HK-2 (cell line): Measurements from ENCODE around the gene TDRKH.

Source experiments
- DNase-seq: peaks from one replicate; pipeline ENCODE4 v3.0.0-alpha.2; 2018; ENCODE audit not compliant: unreplicated experiment

TDRKH gene, protein sequence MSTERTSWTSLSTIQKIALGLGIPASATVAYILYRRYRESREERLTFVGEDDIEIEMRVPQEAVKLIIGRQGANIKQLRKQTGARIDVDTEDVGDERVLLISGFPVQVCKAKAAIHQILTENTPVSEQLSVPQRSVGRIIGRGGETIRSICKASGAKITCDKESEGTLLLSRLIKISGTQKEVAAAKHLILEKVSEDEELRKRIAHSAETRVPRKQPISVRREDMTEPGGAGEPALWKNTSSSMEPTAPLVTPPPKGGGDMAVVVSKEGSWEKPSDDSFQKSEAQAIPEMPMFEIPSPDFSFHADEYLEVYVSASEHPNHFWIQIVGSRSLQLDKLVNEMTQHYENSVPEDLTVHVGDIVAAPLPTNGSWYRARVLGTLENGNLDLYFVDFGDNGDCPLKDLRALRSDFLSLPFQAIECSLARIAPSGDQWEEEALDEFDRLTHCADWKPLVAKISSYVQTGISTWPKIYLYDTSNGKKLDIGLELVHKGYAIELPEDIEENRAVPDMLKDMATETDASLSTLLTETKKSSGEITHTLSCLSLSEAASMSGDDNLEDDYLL

DNA sequence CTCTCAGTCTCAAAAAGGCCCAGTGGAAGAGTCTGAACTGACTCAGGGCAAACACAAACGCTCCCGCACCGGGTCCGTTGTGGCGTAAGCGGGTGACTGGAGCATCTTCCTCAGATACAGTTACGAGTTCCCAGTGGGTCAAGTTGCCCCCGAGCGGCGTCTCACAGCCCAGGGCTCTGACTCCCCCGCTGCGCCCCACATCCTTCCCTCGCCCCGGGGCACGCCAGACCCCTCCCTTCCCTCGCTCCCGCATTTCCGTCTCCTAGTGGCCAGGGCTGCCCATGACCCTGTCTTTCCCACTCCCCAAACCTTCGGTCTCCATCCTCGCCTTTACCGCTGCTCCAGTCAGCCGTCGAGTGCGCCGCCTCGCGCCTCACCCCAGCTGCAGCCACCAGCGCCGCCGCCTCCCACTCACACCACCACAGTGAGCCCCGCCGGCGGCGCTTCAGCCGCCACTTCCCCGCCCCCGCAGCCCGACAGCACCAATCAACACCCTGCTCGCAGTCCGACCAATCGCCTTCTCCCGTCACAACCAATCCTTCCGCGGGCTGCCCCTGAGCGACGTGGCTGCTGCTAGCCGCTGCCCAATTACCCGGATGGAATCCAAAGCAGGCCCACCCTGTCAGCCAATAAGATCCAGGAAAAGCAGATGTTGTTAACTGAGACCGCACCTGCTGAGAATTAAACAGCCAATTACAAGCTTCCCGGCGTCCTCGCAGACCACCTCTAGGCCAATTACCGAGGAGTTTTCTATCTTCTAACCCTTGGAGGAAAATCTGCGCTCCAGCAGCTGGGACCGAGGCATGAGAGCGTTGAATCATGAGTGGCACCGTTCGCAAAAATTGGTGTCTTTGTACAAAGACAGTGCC lies at the start of gene TDRKH:
Gene TDRKH, minus strand, starts transcription at position 430 of the 869 bp plus-strand sequence. CDS start 7,478 bp downstream, outside the sequence.
- peak; percentile 99 for DNase-seq

DNA sequence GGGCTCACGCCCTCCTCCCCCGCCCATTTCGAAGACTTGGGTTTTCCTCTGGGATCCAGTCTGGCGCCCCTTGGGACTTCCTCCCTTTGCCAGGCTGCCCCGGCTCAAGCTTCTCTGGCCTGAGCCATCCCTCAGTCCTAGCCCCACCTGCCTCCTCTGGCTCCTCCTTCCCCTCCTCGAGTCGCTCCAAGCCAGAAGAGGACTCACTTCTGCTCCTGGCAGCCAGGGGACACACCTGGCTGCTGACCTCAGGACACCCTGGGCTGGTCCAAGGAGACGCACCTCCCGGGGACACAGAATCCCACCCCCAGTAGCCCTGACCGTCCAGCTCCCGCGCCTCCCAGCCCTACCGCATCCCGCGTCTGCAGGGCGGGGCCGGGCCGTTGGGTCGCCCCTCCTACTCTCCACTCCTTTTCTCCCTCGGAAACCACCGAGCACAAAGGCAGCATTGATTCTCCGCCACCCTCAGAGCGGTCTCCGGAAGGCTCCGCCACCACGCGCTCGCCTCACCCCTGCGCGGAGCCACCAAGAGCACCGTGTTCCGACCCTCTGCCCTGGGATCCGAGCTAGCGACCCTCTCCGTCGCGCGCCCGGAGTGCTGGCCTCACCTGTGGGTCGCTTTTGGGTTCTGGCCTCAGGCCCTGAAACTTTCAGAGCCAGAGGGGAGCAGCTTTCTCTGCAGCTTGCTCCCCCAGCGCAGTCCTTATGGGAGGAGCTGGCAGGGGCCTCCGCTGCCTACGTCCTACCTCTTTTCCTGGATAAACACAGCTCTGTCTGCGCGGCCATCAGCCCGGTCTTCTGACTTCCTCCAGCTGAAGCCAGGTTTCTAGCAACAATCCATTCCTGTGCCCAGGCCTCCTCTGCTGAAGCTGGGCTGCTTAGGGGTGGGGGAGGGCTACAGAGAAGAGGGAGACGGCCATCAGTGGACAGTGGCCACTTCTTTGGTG lies 49.4 kb upstream of the TDRKH start, which contains the start of gene C2CD4D:
Gene C2CD4D, minus strand, starts transcription at position 364 of the 947 bp plus-strand sequence. CDS start 831 bp downstream, outside the sequence.
- no peak for DNase-seq

DNA sequence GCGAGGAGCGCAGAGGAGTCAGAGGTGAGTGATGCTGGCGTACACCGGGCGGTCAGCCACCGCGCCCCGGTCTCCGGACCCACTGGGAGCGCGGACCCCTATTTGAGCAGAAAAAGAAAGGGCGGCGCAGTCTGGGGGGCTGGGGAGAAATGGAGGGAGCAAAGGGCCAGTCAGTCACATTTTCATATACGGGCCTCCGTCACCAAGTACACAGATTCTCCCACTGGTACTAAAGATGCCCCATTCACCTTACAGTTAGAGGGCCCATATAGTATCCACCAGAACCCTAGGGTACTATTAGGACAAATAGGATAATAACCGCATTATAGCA lies 48.7 kb upstream of the TDRKH start:
- no peak for DNase-seq

DNA sequence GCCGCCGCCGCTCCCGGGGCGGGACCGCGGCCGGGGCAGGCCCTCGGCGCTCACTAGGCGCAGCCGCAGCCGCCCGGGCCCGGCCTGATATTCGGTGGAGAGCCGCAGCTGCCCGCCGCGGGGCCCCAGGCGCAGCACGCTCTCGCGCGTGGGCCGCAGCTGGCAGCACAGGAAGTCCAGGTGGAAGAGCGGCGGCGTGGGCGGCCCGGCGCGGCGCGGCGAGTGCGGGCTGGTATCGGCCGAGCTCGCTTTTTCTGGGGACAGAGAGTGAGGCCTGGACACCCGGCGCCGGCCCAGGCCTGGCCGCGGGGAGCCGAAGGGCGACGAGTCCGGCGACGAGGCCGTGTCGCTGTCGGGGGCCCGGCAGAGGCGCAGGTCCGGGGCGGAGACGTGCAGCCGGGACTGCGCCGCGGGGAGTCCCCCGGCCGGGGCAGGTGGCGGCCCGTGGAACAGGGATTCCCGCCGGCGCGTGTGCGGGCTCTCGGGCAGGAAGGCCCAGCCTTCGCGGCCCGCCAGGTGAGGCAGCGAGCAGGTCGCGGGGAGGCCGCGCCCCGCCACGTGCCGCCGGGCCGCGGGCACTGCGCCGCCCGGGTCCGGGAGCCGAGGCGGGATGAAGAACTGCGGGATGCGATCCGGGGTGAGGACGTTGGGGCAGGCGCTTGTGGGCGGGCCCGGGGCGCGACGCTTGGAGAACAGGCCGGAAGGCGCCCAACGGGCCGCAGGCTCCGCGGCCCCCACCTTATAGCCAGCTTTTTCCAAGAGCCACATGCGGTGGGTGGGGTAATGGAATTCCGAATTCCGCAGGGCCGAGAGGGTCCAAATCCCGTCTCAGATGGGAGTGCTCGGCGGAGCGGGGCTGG lies 48.2 kb upstream of the TDRKH start:
- peak; percentile 38 for DNase-seq

DNA sequence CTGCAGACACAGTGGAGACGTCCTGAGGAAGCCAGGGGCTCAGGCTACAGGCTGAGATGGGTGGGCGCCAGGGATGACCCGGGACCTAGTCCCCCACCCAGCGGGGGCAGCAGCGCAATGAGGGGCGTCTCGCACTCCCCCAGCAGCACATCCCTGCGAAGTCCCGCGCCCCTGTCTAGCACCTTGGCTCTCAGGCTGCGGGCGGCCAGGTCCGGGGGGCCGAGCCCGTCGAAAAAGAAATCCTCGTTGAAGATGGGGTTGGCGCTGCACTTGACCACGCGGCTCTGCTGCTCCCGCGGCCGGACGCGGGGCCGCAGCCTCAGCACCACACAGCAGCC lies 47.6 kb upstream of the TDRKH start:
- no peak for DNase-seq

DNA sequence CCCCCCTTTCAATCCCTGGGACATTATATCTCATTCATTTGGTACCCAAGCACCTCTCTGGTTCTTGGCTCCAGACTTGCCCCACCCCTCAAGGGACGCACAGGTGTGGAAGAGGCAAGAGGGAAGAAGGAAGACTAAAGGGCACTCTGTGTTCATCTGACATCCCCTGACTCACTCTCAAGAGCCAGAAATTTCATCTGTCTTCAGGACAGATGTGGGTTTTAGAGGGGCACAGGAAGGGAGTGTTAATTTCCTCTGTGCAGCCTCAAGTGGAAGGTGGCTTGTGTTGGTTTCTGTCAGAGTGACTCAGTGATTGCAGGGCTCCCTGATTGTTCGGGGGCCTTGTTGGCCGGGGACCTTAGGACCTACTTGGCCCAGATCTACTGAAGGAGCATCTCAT lies 46.9 kb upstream of the TDRKH start:
- DNase-seq, result no peak

DNA sequence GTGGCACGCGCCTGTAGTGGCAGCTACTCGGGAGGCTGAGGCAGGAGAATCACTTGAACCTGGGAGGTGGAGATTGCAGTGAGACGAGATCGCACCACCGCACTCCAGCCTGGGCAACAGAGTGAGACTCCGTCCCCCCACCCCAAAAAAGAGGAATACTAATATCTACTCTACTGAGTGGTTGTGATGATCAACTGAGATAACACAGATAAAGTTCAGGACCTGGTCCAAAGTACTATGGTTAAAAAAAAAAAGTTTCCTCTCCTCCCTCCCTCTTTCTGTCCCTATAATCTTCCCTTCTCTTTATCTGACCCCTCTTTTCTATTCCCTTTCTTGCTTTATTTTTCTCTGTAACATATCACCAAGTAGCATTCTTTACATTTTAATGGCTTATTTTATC lies 45.3 kb upstream of the TDRKH start:
- no peak for DNase-seq

DNA sequence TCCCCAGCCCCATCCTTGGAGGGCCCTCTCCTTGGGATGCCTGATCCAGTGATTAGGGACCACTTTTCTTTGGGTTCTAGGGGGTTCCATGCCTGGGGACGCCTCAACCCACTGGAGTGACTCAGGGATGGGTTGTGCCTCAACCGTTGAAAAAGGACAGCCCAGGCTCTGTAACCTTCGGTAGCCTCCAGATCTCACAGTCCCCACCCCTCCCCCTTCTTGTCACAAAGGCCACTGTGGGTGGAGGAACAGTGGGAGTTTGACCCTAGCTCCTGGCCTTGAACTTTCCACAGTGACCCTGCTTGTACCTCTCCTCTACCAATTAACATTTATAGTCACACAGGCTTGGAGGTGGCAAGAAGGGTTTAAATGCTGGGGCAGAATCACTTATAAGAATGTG lies 43.9 kb upstream of the TDRKH start:
- no peak for DNase-seq

DNA sequence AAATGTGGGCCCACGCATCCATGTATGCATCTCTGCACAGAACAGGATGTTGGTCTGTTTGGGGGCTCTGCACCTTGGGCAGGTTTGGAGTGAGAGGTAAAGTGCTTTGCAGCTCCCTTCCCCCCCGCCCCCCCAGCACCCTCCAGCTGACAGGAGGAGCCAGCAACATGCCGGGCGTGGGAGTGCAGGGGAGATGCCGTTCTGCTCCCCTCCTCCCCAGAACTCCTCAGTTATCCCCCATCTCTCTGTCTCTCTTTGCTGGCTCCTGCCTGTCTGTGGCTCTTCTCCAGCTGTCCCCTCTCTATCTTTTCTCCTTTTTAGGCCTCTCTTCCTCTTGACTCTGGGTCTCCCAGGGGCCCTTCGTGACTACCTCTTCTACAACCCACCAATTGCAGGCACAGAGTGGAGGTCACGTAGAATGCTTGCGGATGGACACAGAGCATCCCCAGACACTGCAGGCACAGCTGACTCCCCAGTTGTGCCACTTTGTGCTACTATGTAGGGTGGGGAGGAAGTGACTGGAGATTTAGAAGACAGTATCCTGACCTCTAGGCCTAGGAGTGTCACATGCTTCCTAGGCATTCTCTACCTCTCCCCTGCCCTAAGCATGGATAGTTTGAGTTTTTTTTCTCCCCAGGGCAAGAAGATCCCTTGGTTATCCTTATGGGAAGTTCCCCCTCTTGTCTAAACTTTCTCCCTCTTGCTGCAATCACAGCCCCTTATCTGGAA lies 43.0 kb upstream of the TDRKH start:
- DNase-seq, result no peak

DNA sequence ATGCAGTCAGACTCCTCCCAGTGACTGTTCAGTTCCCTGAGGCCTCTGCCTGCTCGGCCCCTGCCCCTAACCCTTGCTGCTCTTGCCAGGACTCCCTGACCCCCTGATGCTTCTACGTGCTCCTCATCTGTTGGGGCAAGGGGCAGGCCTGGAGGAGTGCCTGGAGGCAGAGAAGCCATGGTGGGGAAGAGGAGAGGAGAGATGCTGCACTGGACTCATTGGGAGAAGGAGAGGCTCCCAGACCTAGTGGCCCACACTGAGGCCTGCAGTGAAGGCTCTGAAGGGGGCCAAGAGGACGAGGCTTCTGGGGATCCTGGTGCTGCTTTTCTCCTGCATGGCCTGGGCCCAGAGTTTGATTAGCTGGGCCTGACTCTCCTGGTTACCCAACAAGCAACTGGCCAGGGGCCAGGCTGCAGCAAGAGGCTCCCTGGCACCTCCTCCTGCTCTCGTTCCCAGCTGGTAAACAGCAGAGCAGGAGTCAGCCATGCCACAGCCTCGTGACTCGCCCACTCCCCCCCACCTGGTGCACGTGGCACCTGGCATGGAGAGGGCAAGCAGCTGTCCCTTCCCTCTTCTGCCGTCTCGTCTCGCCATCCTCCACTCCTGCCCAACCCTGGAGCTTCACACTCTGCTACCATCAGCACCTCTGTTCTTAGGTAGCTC lies 42.1 kb upstream of the TDRKH start:
- DNase-seq, result peak; percentile 39

DNA sequence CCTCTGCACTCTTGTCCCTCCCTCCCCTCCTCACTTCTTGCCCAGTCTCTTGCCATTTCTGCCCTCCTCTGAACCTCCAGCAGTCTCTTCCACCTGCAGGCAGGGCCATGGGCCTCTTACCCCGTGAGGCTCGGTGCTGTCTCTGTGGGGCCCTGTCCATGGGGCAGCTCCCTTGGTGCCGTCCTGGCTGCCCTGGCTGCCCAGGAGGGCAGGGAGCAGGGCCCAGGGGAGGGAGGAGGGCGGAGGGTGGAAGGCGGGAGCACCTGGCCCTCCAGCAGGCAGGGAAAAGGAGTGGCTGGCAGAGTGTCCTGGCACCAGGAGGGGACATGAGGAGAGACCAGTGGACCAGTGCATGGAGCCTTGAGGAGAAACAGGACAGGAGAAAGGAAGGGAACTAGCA lies 41.3 kb upstream of the TDRKH start, which contains the start of gene RORC:
Gene RORC, minus strand, starts transcription at position 198 of the 400 bp plus-strand sequence. Its CDS starts 38 bp downstream, at position 160.
- DNase-seq, result no peak

DNA sequence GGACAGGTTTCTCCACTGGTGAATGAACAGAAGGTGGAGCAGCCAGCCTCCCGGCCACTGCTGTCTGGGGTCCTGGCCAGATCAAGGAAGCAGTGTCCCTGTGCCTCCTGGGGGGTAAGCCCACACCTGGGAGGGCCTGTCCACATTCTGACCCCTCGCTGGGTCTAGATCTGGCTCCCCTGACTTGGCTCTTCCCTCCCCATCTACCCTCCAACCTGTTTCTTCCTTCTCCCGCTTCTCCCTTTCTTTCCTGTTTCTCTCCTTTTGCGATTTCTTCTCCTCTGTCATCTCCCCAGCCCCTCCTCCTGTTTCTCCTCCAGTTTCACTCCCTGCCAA lies 40.9 kb upstream of the TDRKH start:
- DNase-seq, result no peak

DNA sequence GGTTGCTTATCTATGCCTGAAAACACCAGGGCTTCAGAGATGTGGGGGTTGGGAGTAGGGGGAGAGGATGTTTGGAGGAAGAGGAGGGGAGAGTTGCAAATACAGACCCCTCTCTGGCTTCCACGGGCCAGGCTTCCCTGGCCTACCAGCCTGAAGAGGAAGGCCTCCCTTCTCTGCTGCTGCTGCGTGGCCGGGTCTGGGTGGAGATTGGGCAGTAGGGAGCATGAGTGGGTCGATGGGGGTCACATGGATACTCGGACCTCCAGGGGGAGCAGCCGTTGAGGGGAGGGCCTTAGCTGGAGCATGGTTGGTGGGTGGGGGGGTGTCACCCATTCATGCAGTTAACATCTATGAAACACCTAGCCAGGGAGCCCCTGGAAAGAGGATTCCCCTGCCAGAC lies 39.8 kb upstream of the TDRKH start:
- no peak for DNase-seq

DNA sequence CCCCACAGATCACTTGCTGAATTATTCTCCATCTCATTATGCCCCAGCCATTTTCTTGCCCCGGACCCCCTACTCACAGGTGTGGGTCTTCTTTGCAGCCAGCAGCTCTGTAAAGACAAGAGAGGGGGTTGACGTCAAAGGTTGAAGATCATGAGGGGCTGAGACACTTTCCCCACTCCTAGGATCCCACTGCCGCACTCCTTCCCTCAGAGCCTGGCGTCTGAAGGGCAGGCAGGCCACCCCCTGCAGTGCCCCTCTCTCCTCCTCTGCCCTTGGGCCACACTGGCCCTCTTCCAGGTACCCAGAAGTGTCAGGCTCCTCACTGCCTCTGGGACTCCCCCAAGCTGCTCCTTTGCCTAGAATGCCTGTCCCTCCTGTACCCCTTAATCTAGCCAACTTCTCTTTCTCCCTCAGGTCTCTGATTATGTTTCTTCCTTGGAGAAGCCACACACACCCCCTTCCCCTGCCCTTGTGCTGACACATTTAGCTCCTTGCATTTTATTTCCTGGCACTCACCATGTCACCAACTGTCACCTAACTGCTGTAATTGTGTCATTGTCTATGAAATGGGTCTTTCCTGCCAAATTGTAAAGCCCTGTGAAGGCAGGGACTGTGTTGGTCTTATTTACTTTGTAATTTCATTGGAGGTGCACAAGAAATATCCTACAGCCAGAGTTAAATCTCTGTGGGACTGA lies 39.2 kb upstream of the TDRKH start:
- DNase-seq, result no peak

DNA sequence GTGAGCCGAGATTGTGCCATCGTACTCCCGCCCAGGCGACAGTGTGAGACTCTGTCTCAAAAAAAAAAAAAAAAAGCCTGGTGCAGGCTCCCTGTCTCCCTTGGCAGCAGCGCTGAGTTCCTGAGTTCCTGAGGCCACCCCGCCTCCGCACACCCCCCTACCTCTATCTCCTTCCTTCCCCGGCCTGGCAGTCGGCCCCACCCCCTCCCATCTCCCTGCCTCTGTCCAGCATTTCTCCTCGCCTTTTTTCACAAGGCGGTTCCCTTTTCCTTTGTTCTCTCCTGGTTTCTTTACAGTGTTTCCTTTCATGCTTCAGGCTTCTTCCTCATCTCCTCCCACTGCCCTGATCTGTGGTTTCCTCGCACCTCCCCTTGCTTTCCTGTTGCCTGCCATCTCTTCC lies 38.6 kb upstream of the TDRKH start:
- DNase-seq, result peak; percentile 37

DNA sequence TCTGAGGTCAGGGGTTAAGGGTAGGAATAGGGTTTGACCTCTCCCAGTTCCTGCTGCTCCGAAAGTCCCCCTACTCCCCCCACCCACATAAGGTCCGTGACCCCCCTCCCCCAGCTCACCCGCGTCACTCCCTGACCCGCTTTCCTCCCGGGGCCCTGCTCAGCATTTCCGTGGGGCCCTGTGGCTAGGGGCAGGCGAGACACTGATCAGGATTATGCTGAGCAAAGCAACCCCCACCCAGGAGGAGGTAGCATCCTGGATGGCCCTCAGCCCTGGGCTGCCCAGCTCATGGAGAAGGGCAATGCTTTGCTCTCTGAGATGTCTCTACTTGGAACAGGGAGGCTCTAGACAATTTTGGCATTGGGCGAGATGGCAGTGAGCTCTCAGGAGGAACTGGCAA lies 37.6 kb upstream of the TDRKH start:
- DNase-seq, result no peak

DNA sequence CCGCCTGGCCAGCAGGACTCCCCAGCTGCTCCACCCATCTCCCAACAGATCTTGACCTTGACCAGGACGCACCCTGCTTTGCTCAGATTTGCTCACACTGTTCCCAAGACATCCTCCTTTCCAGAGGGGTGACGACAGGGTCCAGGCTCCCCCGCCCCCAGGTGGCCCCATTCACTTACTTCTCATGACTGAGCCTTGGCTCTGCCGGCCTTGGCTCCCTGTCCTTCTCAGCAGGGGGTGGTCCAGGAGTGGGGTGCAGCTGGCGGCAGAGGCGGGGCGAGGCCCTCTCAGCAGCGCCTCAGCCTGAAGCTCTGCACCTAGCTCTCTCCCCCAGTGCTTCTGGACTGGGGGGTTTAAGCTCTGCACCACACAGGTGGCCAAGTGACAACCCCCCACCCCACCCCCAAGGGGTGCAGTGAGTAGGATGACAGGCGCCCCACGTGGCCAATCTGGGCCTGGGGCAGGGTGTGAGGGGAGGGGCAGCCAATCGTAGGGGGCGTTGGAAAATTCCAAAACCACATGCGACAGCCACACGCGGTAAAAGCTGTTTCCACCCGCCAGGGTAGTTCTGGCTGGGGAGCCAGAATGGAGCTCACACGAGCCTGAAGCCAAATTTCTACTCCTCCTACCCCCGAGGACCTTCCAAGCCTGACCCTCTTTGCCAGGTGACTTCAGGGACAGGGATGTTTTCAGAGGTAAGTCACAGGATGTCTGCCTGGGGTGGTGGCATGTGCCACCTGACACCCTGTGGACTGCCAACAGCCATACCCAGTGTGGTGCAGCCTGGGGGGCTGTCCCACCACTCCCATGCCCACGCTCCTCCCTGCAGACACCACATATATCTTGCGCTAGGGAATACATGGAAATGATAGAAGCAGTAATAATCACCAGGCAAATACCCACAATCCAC lies 35.7 kb upstream of the TDRKH start:
- DNase-seq, result no peak

DNA sequence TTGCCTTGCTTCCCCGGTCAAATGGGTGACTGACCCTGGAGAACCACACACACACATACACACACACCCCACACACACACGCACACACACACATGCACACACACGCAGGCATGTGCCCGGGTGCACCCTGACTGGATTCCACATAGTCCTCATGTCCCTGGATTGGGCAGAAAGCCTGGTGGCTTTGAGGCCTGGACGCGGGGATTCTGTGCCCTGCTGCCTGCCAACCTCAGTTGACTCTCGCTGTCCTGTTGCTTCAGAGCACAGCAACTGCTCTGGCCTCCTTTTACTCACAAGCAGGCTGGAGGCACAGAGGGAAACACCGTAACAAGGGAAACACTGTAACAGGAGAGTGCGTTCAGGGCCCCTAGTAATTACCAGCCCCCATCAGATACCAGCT lies 34.9 kb upstream of the TDRKH start:
- DNase-seq, result no peak
